HG02973 (cell line): Measurements from ENCODE around the gene TAF4.

ENCODE experiments used
- ATAC-seq: cut with Tn5 transposase; IDR thresholded peaks from one replicate; pipeline ENCODE4 v1.9.1; 2021; ENCODE audit warnings: moderate library complexity; ENCODE audit not compliant: unreplicated experiment

TAF4 gene

DNA sequence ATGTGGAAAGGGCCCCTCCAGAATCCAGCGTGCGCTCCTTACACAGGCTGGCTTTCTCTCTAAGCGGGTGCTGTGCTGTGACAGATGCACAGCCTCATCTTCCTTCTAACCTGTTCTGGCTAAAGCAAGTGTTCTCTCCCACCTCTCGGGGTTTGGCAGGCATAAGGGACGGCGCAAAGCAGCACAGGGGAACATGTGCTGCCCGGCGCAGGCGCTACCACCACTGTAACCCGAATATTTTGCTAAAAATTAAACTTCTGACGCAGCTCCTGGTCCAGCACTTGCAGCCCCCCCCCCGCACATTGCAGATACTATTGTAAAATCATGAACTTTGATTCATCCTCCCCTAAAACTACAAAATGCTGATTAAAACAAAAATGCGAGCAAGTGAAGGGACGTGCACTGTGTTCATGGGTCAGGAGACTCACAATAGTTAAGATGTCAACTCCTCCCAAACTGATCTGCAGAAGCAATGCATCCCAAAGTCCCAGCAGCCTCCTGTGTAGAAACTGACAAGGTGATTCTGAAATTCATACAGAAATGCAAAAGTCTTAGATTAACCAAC lies 43.0 kb downstream of the TAF4 start:
- ATAC-seq, result no peak

DNA sequence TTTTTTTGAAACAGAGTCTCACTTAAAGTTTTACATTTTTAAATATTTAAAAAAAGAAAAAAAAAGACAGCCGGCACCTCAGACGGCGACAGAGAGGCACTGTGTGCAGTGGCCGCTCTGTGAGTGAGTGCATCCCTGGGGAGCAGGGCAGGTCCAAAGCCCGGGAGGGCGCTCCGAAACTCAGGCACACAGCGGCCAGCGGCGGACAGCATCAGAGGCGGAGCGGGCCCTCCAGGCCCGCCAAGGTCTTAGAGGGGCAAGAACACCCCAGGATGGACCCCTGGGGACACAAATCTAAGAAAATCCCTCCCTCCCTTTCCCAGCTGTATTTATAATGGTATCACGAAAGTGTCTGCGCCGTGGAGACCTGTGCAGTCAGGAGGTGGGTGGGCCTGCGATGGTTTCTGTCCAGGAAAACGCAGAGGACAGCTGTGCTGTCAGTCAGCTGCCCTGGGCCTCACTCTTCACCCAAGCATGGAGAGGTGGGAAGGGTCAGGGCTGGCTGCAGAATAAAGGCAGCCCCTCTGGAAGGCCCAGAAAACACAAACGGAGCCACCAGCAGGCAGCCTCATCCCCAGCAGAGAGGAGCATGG lies 43.8 kb downstream of the TAF4 start:
- ATAC-seq, result no peak

DNA sequence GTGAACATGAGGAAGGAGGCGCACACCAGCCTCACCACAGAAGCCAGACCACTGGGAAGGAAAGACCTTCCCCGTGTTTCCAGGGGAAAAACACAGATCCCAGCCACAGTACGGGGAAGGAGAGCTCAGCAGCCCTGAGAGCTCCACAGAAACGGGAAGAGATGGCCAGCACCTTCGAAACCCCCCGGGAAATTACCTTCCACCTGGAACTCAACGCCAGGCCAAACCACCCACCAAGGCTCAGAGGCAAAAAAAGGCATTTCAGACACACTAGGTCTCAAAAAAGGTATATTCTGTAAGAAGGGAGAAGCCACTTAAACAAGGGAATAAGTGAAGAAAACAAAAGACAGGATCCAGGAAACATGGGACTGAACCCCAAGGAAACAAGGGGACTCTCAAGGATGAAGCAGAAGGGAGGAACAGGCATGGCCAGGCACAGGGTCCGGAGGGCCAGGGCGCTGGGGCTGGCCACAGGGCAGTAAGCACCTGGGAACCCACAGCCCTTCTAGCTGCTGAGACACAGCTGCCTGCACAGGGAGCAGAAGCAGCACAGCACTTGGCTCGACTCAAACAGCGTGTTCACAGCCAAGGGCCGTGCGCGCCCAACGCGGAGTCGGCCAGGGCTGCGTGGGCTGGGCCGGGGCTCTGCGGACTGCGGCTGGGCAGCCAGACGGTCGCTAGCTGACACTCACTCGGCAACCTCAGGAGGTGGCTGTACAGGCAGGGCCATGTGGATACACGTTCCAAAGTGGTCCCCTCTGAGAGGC lies 44.6 kb downstream of the TAF4 start:
- ATAC-seq, result no peak

DNA sequence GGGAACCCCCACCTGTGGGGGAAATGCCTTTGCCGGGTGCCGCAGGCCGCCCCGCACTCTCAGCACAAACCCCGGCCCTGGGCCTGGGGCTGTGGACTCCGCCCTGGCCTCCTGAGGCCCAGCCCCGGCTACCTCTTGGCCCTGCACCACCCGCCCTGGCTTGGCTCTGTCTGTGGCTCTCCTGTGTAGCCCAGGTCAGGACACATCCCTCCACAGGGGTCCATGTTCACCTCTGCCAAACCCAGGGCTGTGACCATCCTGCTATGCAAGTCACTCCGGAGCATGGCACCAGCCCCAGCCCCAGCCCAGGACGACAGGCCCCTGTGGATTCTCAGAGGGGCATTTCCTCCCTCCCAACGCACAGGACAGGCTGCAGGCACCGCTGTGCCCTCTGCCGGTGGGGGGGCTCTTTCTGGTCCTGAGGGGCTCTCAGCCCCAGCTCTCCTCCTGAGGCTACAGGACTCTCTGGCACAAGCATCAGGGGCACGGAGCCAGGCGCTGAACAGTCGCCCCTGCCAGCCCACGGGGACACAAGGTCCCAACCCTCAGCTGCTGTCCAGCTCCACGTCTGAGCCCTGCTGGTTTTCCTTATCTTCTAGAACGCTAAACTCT lies 45.7 kb downstream of the TAF4 start:
- no peak for ATAC-seq

DNA sequence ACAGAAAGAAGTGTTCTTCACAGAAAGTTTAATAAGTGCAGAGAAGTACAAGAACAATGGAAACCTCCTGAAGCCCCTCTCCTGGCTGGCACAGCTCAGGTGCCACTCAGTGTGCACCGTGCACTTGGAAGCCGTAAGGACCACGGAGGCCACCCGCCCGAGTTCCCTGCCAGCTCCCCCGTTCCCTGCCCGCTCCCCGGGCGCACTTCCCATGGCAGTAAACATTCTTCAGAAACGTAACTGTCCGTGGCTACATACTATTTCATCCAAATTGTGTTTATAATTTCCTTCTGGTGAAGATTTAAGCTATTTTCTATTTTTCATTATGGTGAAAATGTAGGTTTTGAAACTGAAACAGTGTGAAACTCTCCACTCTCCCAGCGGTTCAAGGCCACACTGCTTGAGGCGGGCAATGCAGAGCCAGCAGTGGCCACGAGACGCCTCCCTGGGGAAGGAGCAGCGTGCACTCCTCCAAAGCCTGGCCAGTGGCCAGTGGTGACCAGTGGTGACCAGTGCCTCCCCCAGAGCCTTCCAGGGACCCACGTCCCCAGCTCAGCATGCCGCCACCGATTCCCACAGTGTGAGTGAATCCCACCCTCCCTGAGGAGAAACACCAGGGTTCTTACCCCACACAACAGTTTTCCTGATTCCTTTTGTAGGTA lies 46.4 kb downstream of the TAF4 start:
- no peak for ATAC-seq

DNA sequence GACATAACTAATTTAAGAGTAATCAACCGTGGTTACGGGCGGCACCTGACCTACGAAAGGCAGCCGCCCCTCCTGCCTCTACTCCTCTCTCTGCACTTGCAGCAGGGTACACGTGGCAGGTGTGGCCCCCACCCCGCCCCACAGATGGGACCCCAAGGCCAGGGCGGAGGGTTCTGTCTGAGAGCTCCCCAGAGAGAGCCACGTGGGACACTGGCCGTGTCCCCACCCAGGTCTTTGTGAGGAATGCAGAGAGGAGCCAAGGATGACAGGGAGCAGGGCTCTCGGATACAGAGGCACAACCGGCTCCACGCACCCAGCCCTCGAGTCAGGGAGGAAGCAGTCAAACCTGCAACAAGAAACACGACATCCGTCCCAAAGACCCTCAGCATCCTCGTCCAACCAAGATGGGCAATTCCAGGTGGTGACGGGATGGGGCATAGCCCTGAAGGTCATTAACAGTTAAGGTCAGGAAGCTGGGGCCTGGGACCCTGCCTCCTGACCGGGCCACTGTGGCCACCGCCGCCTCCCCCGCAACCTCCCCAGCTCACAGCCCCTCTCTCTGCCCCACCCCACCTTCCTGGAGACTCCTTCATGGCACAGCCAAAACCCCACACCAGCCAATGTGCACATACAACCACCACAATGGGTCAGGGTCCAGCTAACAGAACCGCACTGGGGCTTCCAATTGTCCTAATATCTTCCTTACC lies 47.1 kb downstream of the TAF4 start:
- ATAC-seq, result no peak

DNA sequence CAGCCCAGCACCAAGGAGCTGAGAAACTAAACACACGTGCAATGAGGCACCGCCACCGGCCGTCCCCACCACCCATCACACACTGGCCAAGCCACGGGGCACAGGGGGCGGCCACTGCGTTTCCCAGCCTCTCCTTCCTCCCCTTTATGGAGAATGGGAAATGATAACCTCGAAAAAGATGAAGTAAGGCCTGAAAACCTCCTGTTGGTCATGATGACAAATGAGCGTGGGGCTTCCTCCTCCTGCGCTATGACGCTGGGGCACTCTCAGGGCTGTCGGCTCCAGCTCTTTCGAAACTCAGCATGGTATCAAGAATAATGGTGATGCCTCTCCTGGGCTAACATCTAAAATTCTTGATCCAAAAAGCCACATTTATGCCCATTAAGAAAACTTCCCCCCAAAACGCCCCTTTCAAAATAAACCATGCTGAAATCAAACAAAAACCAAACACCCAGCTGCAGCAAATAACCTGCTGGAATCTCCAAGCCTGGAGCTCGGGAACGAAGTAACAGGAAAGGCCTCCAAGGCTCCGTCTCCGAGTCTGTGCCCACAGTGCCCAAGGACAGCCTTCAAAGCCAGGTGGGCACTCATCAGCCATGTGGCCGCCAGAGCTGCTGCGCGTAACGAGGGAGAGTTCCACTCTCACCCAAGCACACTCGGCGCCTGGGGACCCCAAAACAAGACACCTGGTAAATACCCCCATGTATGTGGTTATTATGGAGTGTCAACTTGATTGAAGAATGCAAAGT lies 50.0 kb downstream of the TAF4 start:
- ATAC-seq, result no peak

DNA sequence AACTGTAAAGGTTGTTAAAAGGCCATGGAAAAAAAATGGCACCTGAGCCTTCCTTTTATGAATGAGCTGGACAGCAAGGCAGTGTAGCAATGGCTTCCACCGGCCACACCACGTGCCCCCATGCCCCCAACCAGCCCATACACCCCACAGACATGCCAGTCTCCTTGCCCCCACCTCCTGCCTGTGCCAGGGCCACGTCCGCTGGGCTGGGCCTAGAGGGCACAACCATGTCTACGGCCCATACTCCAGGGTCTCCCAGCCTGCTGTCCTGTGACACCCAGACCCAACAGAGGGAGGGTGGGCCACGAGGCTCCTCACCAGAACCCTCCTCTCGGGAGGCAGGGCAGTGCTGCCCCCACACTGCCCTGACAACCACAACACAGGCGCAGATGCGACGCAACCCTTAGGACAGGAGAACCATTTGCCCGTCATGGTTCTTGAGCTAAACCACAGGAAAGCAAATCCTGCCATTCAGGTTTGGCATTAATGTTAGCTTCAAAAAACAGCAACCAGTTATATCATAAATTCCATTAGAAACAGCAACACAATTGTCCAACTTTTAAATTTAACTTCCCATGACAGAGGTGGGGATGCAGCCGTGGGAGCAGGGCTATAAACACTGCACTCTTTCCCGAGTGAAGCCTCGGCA lies 50.7 kb downstream of the TAF4 start:
- no peak for ATAC-seq

DNA sequence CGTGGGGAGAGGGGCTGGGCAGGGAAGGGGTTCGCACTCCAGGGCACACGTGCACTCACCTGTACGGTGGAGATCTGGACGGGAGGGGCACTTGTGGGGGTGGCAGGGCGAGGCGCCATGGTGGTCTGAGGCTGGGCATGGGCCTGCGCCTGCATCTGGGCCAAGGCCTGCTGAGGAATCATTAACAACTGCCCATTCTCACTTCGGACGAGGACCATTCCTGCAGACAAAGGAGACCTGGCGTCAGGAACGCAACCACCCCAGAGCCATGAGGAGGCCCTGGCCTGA lies 51.2 kb downstream of the TAF4 start:
- no peak for ATAC-seq

DNA sequence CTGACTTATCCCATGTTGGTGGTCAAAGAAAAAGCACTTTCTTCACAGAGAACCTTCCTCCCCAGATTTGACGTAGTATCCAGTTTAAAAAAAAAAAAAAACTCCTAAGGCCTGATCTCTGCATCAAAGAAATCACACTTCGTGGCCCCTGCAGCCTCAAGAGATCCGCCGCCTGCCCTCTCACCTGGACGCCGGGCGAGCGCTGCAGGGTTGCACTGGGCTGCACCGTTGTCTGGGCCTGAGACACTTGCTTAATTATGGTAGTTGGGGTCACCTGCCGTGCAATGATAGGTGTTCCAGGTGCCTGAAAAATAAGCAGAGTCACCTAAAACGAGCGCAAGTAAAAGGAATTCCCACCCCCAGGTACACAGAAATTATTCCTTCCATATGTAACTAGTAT lies 53.0 kb downstream of the TAF4 start:
- no peak for ATAC-seq

DNA sequence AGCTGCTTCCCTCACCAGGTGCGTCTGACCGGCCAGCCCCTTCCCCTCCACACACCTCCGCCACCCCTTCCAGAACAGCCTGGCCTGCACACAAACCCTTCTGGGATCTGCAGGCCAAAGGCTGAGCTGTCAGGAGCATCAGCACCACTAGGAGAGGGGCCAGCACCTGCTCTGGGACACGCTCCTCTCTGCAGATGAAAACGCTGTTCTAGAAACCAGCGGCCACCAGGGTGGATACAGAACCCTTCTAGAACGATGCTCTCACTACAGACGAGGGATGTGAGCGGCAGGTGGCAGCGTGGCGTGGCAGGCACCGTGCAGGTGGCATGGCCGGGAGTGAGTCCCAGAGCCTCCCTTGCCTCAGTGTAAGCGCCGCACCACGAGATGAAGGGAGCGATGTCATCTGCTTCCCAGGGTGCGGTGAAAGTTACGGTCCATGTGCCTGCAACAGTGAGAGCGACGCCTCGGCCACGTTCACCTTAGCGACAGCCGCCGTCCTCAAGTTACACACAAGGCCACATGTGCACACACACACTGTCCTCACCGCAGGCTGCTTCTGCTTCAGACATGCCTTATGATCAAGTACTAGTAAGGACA lies 53.6 kb downstream of the TAF4 start:
- ATAC-seq, result no peak

DNA sequence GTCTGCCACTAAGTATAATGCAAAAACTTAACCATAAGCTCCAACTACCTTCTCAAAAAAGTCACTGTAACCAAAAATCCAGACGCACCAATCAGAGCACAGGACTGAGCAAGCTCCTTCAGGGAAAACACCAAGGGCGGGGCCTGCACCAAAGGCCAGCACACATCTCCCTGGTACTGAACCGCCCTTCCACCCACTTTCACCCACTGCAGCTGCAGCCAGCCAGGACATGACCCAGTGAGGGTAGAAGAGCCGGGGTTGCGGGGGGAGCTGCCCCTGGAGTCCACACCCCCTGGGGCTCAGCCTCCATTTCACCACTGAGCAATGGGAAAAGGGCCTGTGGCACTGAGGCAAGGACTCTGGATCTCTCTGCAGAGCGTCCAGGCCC lies 54.3 kb downstream of the TAF4 start:
- no peak for ATAC-seq

DNA sequence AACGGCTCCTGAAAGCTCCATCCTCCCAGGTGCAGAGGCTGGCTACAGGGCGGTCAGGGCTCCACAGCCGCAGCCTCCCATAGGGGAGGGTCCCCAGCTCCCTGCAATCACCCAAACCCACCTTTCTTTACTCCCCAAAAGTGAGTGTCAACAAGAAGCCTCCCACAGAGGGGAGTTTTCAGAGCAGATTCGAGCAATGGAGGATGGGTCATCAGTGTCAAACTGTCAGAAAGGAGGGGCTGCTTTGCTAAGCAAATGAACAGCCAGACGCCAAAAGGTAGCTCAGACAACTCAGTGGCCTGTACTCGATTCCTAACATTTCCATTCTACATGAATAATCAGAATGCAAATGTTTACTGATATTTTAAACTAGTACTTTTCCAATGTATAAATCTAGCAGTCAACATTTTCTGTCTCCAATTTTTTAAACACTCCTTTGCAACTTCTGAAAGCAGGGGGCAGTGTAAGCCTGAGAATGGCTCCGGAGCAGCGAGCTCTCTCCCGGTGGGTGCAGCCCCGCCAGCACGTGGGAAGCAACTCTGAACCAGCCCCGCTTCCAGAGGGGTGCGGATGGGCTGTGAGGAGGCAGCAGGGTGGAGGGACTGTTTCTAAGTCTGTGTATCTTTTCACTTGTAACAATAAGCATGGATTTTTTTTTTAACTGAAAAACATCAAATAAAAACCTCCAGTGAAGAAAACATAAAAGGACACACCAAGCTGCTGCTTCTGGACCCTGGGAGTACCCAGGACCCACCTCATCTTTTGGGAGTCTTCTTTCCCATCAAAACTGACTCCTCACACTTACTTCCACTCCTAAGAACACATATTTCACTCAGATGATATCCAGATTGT lies 54.9 kb downstream of the TAF4 start:
- no peak for ATAC-seq

DNA sequence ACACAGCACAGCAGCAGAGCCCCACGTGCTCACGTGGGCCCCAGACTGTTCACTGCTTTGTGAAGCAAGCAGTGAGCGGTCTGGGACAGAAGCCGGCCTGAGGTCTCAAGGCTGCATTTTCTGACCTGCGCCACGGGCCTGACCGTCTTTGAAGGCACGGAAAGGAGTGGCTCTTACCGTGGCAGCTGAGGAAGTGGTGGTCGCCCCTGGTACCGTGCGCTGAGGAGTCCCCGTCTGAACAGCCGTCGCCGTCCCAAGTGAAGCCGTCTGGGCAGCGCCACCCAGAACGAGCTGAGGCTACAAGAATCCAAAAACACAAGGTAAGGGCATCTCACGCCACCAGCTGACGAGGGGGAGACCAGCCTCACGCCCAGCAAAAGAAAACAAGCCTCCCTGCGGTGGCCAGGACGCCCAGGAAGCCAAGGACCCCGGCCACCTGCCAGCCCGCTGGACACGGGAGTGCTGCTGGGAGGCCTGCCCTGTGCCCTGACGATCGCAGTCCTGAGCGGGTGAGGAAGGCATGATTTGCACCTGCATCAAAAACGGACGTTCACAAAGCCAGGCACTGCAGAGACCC lies 55.7 kb downstream of the TAF4 start:
- ATAC-seq, result no peak

DNA sequence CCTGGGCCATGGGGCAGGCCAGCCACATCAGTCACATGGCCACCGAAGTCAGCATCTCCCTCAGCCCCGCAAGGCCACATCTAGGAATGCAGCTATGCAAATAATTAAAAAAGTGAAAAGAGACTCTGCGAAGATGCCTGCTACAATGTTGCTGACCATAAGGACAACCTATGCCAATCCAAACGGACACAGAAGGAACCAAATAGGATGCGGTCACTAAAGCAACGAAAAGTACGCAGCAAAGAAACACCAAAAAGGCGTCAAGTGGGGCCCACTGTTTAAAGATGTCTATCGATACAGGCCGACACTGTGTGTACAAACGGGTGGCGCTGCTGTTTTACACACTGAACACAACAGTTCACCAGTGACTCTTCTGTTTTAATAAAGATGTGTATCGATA lies 56.4 kb downstream of the TAF4 start:
- ATAC-seq, result no peak

DNA sequence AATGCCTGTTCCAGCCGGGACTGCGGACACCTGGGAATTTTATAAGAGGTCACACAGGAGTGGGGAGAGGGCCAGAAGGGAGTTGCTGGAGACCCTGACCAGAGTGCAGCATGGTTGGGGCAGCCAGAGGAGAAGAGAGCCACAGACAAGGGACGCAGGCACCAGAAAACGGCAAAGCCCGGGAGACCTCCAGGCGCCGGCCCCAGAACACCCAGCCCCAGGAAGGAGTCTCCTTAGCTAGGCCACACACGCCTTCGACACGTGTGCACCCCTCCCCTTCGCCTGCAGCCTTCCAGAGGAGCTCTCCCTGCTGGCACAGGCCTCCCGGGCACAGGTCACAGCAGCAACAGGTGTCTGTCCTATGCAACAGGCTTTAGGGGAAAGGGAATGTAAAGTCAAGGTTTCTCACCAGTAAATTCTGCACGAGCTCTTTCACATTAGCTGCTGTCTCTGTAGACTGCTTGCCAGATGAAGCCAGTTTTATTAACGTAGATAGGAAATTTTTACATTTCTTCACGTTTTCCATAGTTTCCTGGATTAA lies 57.0 kb downstream of the TAF4 start:
- no peak for ATAC-seq

DNA sequence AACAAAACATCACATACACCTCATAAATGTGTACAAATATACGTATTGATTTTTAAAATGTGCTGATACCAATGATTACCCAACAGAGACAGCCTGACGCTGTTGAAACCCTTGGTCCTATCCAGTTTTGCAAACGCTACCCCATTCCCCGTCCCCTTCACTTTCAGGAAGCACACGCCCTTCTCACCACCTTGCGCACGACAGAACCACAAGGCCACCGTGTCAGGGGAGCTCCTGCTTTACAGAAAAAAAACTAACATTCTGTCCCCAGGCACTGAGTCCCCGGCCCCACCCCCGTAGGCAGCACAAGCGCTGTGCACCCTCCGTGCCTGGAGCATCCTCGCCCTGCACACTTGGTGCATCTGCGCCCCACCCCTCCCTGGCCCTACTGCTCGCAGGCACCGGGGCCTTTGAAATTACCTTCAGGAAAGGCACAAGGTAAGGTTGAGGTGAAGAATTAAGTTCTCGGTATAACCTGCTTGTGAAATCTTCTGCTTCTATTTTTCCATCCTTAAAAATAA lies 58.5 kb downstream of the TAF4 start:
- no peak for ATAC-seq

DNA sequence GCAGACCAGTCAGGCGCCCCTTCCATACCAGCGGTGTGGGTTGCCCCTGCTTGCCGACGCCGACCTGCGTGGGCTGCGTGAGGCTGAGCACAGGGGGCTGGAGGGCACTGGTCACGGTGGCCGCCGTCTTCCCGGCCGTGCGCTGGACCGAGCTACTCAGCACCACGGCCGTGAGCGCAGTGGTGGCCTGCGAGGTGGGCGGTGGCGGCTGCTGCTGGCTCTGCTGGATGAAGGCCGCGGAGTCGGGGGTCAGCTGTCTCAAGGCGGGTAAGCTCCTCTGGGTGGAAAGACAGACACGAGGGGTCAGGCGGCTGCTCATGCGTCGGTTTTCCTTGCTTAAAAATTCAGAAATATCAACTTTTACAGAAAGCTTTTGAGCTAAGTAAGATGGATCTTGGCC lies 59.2 kb downstream of the TAF4 start:
- ATAC-seq, result no peak
